Panc1 (cell line): ENCODE data around the gene RHEX.

Source experiments
- CTCF ChIP-seq: fragments of 450-650 bp; IDR thresholded peaks from 2 replicates; pipeline ENCODE4 v1.5.1; 2017; ENCODE audit warnings: mild to moderate bottlenecking
- POLR2AphosphoS5 ChIP-seq: IDR thresholded peaks from 2 replicates; pipeline ENCODE4 v1.6.1; 2012; ENCODE audit warnings: mild to moderate bottlenecking, low read depth, low read length, moderate library complexity
- REST ChIP-seq, 2 experiments: IDR thresholded peaks; 2 replicates each; pipeline ENCODE4 v1.6.1; 2011 to 2012; ENCODE audit warnings: low read depth in 2 of 2, control low read depth in 1 of 2, low read length in 1 of 2, mild to moderate bottlenecking in 1 of 2, moderate library complexity in 1 of 2; ENCODE audit not compliant: insufficient read depth in 1 of 2

DNA sequence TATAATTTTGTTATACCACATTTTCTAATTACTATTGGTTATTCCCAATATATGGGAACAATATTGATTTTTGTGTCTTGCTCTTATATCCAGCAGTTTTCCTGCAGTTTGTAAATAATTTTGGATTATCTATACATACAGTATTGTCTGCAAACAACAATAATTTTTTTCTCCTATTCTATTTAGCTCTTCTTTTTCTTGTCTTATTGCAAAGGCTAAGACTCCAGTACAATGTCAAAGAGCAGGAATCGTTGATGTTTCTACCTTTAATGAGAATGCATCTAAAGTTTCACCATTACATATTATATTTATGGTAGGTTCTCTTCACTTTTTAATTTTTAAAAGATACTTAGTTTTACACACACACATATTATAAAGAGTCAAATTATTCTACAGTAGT is 68.3 kb downstream of the RHEX start:
- TF ChIP-seq REST (IDR thresholded peaks at IDR 0.05; ENCODE audit: insufficient read depth in 1 of 2, low read depth in 2 of 2, low read length in 1 of 2) (no peak), CTCF (no peak), POLR2AphosphoS5 (no peak)
